Ishikawa (cell line): ENCODE data around the gene ABCC1.

ENCODE experiments used
- CEBPB ChIP-seq: IDR thresholded peaks from 2 replicates; pipeline ENCODE4 v1.6.1; 2012
- CREB1 ChIP-seq: IDR thresholded peaks from 2 replicates; pipeline ENCODE4 v1.6.1; 2012; ENCODE audit warnings: low read depth
- EGR1 ChIP-seq: IDR thresholded peaks from 2 replicates; pipeline ENCODE4 v1.6.1; 2012
- EP300 ChIP-seq: IDR thresholded peaks from 2 replicates; pipeline ENCODE4 v1.6.1; 2012; ENCODE audit warnings: borderline replicate concordance
- FOXM1 ChIP-seq: IDR thresholded peaks from 2 replicates; pipeline ENCODE4 v1.6.1; 2012; ENCODE audit warnings: low read depth, borderline replicate concordance
- NFIC ChIP-seq: IDR thresholded peaks from 2 replicates; pipeline ENCODE4 v1.6.1; 2012
- RAD21 ChIP-seq: IDR thresholded peaks from 2 replicates; pipeline ENCODE4 v1.6.1; 2012; ENCODE audit warnings: low read depth
- TAF1 ChIP-seq: IDR thresholded peaks from 2 replicates; pipeline ENCODE4 v1.6.1; 2012; ENCODE audit warnings: low read depth, mild to moderate bottlenecking
- TCF12 ChIP-seq: IDR thresholded peaks from 2 replicates; pipeline ENCODE4 v1.6.1; 2012; ENCODE audit warnings: low read depth
- YY1 ChIP-seq: IDR thresholded peaks from 2 replicates; pipeline ENCODE4 v1.6.1; 2012; ENCODE audit warnings: low read depth
- ZBTB7A ChIP-seq: IDR thresholded peaks from 2 replicates; pipeline ENCODE4 v1.6.1; 2012; ENCODE audit warnings: low read depth
- TF ChIP-seq, protein P1 (sequence below): IDR thresholded peaks from 2 replicates; pipeline ENCODE4 v1.6.1; 2012; ENCODE audit warnings: low read depth, mild to moderate bottlenecking
- TF ChIP-seq, protein P2 (sequence below): IDR thresholded peaks from 2 replicates; pipeline ENCODE4 v1.6.1; 2012
- TF ChIP-seq, protein P3 (sequence below): IDR thresholded peaks from 2 replicates; pipeline ENCODE4 v1.6.1; 2012

DNA sequence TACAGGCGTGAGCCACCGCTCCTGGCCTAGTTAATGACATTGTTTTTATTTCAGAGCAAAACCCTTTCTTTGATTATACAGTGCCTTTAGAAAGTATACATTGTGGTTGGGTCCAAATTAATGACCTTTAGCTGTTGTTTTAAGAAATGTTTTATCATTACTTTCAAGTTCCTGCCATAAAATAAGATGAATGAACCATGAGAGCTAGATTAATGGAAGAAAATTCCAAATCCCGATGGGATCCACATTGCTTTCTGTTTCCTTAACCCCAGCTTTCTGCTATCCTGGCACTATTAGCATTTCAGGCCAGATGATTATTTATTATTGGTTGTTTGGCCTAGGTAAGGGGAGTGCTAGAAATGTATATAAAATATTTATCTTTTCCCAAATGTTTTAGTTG lies 131.7 kb downstream of the ABCC1 start:
- TF ChIP-seq TCF12, result no peak
- TF ChIP-seq CREB1, result no peak
- TF ChIP-seq TAF1, result no peak
- no peak for TF ChIP-seq EP300
- TF ChIP-seq, protein P1, sequence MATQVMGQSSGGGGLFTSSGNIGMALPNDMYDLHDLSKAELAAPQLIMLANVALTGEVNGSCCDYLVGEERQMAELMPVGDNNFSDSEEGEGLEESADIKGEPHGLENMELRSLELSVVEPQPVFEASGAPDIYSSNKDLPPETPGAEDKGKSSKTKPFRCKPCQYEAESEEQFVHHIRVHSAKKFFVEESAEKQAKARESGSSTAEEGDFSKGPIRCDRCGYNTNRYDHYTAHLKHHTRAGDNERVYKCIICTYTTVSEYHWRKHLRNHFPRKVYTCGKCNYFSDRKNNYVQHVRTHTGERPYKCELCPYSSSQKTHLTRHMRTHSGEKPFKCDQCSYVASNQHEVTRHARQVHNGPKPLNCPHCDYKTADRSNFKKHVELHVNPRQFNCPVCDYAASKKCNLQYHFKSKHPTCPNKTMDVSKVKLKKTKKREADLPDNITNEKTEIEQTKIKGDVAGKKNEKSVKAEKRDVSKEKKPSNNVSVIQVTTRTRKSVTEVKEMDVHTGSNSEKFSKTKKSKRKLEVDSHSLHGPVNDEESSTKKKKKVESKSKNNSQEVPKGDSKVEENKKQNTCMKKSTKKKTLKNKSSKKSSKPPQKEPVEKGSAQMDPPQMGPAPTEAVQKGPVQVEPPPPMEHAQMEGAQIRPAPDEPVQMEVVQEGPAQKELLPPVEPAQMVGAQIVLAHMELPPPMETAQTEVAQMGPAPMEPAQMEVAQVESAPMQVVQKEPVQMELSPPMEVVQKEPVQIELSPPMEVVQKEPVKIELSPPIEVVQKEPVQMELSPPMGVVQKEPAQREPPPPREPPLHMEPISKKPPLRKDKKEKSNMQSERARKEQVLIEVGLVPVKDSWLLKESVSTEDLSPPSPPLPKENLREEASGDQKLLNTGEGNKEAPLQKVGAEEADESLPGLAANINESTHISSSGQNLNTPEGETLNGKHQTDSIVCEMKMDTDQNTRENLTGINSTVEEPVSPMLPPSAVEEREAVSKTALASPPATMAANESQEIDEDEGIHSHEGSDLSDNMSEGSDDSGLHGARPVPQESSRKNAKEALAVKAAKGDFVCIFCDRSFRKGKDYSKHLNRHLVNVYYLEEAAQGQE, result no peak
- no peak for TF ChIP-seq YY1
- no peak for TF ChIP-seq NFIC
- TF ChIP-seq, protein P2, sequence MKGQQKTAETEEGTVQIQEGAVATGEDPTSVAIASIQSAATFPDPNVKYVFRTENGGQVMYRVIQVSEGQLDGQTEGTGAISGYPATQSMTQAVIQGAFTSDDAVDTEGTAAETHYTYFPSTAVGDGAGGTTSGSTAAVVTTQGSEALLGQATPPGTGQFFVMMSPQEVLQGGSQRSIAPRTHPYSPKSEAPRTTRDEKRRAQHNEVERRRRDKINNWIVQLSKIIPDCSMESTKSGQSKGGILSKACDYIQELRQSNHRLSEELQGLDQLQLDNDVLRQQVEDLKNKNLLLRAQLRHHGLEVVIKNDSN, result no peak
- TF ChIP-seq CEBPB, result no peak
- no peak for TF ChIP-seq RAD21
- no peak for TF ChIP-seq FOXM1
- TF ChIP-seq ZBTB7A, result no peak
- no peak for TF ChIP-seq EGR1
- TF ChIP-seq, protein P3, sequence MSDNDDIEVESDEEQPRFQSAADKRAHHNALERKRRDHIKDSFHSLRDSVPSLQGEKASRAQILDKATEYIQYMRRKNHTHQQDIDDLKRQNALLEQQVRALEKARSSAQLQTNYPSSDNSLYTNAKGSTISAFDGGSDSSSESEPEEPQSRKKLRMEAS, result no peak
